HepG2 (cell line): Measurements from ENCODE around the gene RHBG. TPM values are rescaled to one million over a fixed set of nuclear protein-coding genes. Genes with fewer than 3 reads are reported as not detected.

Source experiments
- ATAC-seq: fragments of 200-7000 bp; cut with Tn5 transposase; 3 replicates; pipeline ENCODE4 v1.9.1; 2020; ENCODE audit warnings: mild to moderate bottlenecking, moderate library complexity
- BruUV-seq: library from RNA; stranded (reverse); fragments of 400-500 nt; replicated peaks from 2 replicates; lab custom pipeline; 2021; lab: Mats Ljungman, UMichigan
- CTCF ChIA-PET: fragments of 300-600 bp; formaldehyde crosslinking; extraction: SDS; loops from one replicate; lab custom pipeline; 2021; ENCODE audit warnings: low total read pairs, inconsistent platforms, low intra/inter-chr PET ratio; lab: Yijun Ruan, JAX
- POLR2A ChIA-PET: fragments of 350-600 bp; sonication (Branson Sonifier 250); formaldehyde crosslinking; loops from one replicate; lab custom pipeline; 2020; ENCODE audit warnings: antibody characterized with exemption, inconsistent platforms; lab: Yijun Ruan, JAX
- DNase-seq: peaks from one replicate; pipeline ENCODE4 v3.0.0-alpha.2; 2015; ENCODE audit warnings: low spot score
- FAIRE-seq: peaks from 3 replicates; lab custom pipeline; 2011; peaks lifted over from hg19 to GRCh38; lab: Jason Lieb, UNC
- H2AFZ ChIP-seq: one replicate; pipeline ENCODE4 v1.6.1; 2011; ENCODE audit warnings: low read length, inconsistent platforms
- H3K27ac ChIP-seq: fragments of 300-600 bp; 3 replicates; pipeline ENCODE4 v1.8.0; 2011; ENCODE audit warnings: mixed run types, mild to moderate bottlenecking, mixed read lengths, low read length, inconsistent platforms; ENCODE audit not compliant: insufficient read depth; ENCODE audit errors: extremely low read length
- H3K27me3 ChIP-seq, 2 experiments: fragments of 200-600 bp in 1 of 2; 2 replicates in 1 of 2; 3 replicates in 1 of 2; pipeline versions ENCODE4 v1.6.0 to v1.8.0; 2011; ENCODE audit warnings: low read length in 2 of 2, mild to moderate bottlenecking in 2 of 2, moderate library complexity in 2 of 2, inconsistent platforms in 1 of 2; ENCODE audit not compliant: insufficient read depth in 2 of 2, control insufficient read depth in 1 of 2
- H3K36me3 ChIP-seq, 2 experiments: fragments of 200-600 bp in 1 of 2; replicated peaks in 1 of 2; 2 replicates in 1 of 2; 3 replicates in 1 of 2; pipeline versions ENCODE4 v1.5.1 to v1.8.0; 2011; ENCODE audit warnings: low read length in 2 of 2, inconsistent platforms in 1 of 2; ENCODE audit not compliant: insufficient read depth in 2 of 2, control insufficient read depth in 1 of 2
- H3K4me1 ChIP-seq: 2 replicates; pipeline ENCODE4 v1.5.1; 2012; ENCODE audit warnings: low read length, inconsistent platforms; ENCODE audit not compliant: insufficient read depth
- H3K4me2 ChIP-seq: 2 replicates; pipeline ENCODE4 v1.6.0; 2011; ENCODE audit warnings: low read depth, low read length, inconsistent platforms
- H3K4me3 ChIP-seq, 3 experiments: fragments of 200-600 bp in 1 of 3; sonication (generic), shearing (Covaris generic) in 1 of 3; replicated peaks in 1 of 3; 2 replicates each; pipeline ENCODE4 v1.5.1; 2011 to 2016; ENCODE audit warnings: low read length in 3 of 3, inconsistent platforms in 2 of 3, low read depth in 2 of 3, mild to moderate bottlenecking in 2 of 3, control low read depth in 1 of 3, mixed read lengths in 1 of 3; ENCODE audit not compliant: insufficient read depth in 1 of 3
- H3K79me2 ChIP-seq: one replicate; pipeline ENCODE4 v1.6.1; 2011; ENCODE audit warnings: low read length, inconsistent platforms; ENCODE audit not compliant: insufficient read depth
- H3K9ac ChIP-seq: 2 replicates; pipeline ENCODE4 v1.6.0; 2011; ENCODE audit warnings: mild to moderate bottlenecking, low read depth, low read length, inconsistent platforms; ENCODE audit not compliant: insufficient read depth
- H3K9me3 ChIP-seq: 2 replicates; pipeline ENCODE4 v1.5.1; 2012; ENCODE audit warnings: mild to moderate bottlenecking, low read length
- H4K20me1 ChIP-seq: 2 replicates; pipeline ENCODE4 v1.6.0; 2011; ENCODE audit warnings: inconsistent platforms, mild to moderate bottlenecking, low read length, moderate library complexity; ENCODE audit not compliant: insufficient read depth
- ATRX ChIP-seq: sonication (generic); formaldehyde crosslinking; IDR thresholded peaks from 2 replicates; pipeline ENCODE4 v1.4.0; 2020; ENCODE audit warnings: missing genetic modification reagents, borderline replicate concordance
- GTF3A ChIP-seq: sonication (generic); formaldehyde crosslinking; conservative IDR thresholded peaks from 2 replicates; pipeline ENCODE4 v1.4.0; 2020; ENCODE audit warnings: mild to moderate bottlenecking, missing genetic modification reagents
- KDM5A ChIP-seq: fragments of 200-600 bp; sonication (generic); IDR thresholded peaks from 2 replicates; pipeline ENCODE4 v1.7.0; 2018; ENCODE audit warnings: antibody characterized with exemption, mild to moderate bottlenecking, low read length, borderline replicate concordance
- NRL ChIP-seq: sonication (generic); formaldehyde crosslinking; IDR thresholded peaks from 2 replicates; pipeline ENCODE4 v1.5.0; 2020; ENCODE audit warnings: missing genetic modification reagents, mild to moderate bottlenecking, moderate library complexity, borderline replicate concordance
- ONECUT2 ChIP-seq: sonication (generic); formaldehyde crosslinking; IDR thresholded peaks from 2 replicates; pipeline ENCODE4 v1.4.0; 2020; ENCODE audit warnings: missing genetic modification reagents
- PHB2 ChIP-seq: fragments of 450-650 bp; IDR thresholded peaks from 2 replicates; pipeline ENCODE4 v1.6.1; 2018; ENCODE audit not compliant: partially characterized antibody
- POGK ChIP-seq: sonication (generic); formaldehyde crosslinking; conservative IDR thresholded peaks from 2 replicates; pipeline ENCODE4 v1.8.0; 2022; ENCODE audit warnings: mild to moderate bottlenecking, moderate library complexity, missing genetic modification reagents
- SIN3A ChIP-seq: IDR thresholded peaks from 2 replicates; pipeline ENCODE4 v1.6.1; 2011; ENCODE audit warnings: low read depth, mild to moderate bottlenecking, control low read depth, low read length, borderline replicate concordance
- ZEB1 ChIP-seq: IDR thresholded peaks from 2 replicates; pipeline ENCODE4 v1.6.1; 2012; ENCODE audit warnings: mild to moderate bottlenecking, low read depth, inconsistent platforms; ENCODE audit not compliant: insufficient replicate concordance
- ZNF629 ChIP-seq: sonication (generic); formaldehyde crosslinking; conservative IDR thresholded peaks from 2 replicates; pipeline ENCODE4 v1.5.0; 2020; ENCODE audit warnings: missing genetic modification reagents
- ZNF772 ChIP-seq: sonication (generic); formaldehyde crosslinking; IDR thresholded peaks from 2 replicates; pipeline ENCODE4 v1.5.0; 2020; ENCODE audit warnings: mild to moderate bottlenecking, missing genetic modification reagents
- WGBS: methylation state at CpG from one replicate; pipeline ENCODE4 v1.1.6; 2017; ENCODE audit warnings: low lambda C conversion rate; 5-methylcytosine and 5-hydroxymethylcytosine counted together
- in situ Hi-C: cut with HindIII; loops from 2 replicates; pipeline ENCODE4 v1.10.0; 2017; ENCODE audit warnings: low pct_unique_long_range_greater_than_20kb; ENCODE audit not compliant: extremely low pct_ligation_motif_present
- intact Hi-C: fragments of 100-400 bp; cut with micrococcal nuclease; formaldehyde crosslinking; loops from one replicate; pipeline ENCODE4 v1.10.0; 2022; ENCODE audit not compliant: unreplicated experiment
- polyA plus RNA-seq, 8 experiments: library from polyadenylated mRNA; depleted of rRNA in 3 of 8; stranded (reverse) in 7 of 8; unstranded in 1 of 8; fragments of >200 nt; fragmentation: Illumina TruSeq in 4 of 8; extraction: Trizol in 4 of 8; gene quantifications; 2 replicates each; pipeline versions ENCODE4 v1.2.1 to v1.2.3, GENCODE V29; 2011 to 2016; ENCODE audit warnings: low read depth in 4 of 8, missing spikeins in 1 of 8, mixed read lengths in 1 of 8; ENCODE audit not compliant: insufficient read depth in 1 of 8
- total RNA-seq, 5 experiments: library from RNA; depleted of rRNA; stranded (reverse); fragments of >200 nt; fragmentation: Illumina TruSeq; extraction: Trizol; gene quantifications; 2 replicates each; pipeline ENCODE4 v1.2.3, GENCODE V29; 2016; ENCODE audit warnings: low read depth in 1 of 5

Gene RHBG
- total and polyA plus RNA-seq, 2 of the 13 experiments (the other 11 are each of a cell fraction or from before 2014, with no cell fraction given): 61.8 to 73.5 TPM

DNA sequence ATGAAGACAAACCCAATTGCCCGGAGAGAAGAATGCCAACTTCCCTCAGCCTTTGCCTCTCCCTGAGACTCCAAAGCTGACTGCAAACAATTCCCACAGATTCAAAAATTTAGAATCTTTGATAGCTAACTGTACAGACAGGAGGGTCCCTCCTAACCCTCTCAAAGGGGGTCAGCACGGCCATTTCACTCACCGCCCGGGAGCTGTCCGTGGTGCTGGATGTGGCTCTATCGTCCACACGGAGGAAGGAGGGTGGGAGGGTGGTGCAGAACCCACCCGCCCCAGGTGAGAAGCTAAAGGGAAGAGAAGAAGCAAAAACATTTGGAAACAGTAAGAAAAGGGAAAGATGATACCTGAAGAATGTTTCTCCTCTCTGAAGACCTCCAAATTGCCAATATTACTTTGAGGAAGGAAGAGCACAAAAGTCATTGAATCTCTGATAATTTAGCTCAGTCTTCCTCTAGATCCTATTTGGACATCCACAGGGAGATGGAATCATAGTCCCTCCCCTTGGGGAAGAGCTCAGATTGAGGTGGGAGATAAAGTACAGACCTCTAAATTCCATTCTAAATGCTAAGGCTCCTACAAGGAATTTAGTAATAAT lies 45.6 kb downstream of the RHBG start (continued):
- TF ChIP-seq POGK: no peak
- no peak for TF ChIP-seq ATRX (CRISPR knock-in tag)
- TF ChIP-seq GTF3A (CRISPR knock-in tag): no peak

DNA sequence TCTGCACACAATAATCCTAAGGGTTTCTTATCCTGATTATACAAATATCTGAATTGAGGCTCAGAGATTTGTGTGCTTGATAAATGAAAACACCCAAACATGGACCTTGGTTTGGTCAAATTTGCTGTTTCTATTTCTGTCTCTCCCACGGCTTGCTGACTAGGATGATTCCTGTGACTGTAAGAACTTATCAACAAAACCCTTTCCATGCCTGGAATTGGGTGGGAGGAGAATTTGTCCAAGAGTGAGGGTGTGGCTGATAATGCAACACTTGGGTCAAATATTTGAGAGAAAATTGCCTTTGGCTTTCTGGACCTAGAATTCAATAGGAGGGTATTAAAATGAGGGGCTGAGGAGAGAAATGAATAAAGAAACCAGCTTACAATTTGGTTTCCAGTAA lies 48.0 kb downstream of the RHBG start:
- no peak overlapping the region for H3K4me3 ChIP-seq
- no peak for ATAC-seq
- no peak overlapping the region for H3K4me2 ChIP-seq
- 3% methylated on average over 1 of the region's 1 CpG for WGBS
- TF ChIP-seq ZNF629: no peak
- TF ChIP-seq ZNF772 (CRISPR knock-in tag): no peak
- TF ChIP-seq ONECUT2: no peak
- TF ChIP-seq SIN3A: no peak
- TF ChIP-seq ZEB1: no peak
- TF ChIP-seq KDM5A: no peak
- TF ChIP-seq PHB2: no peak
- no peak for TF ChIP-seq NRL (CRISPR knock-in tag)
- DNase-seq: no peak
- BruUV-seq: no TSS peak
- ChIA-PET CTCF (no interaction called here), POLR2A (no interaction called here)
- H3K9ac ChIP-seq: no peak overlapping the region
- H3K27me3 ChIP-seq: peaks cover 8 to 53% of the 10 kb centered on the region in 2 experiments
- H2AFZ ChIP-seq: no peak overlapping the region
- H3K79me2 ChIP-seq: no peaks in the 10 kb centered on the region
- no peaks in the 10 kb centered on the region for H3K9me3 ChIP-seq
- no peak overlapping the region for H3K27ac ChIP-seq
- intact Hi-C loops: no loop called here
- H4K20me1 ChIP-seq: no peaks in the 10 kb centered on the region
- in situ Hi-C loops: no loop called here
- FAIRE-seq: no peak
- H3K4me1 ChIP-seq: peaks cover 13% of the 10 kb centered on the region
- no peaks in the 10 kb centered on the region for H3K36me3 ChIP-seq
